Muscle layer of colon (tissue), 2 donors: Measurements from ENCODE around the gene DIP2C.

Experiments
- H3K27ac ChIP-seq: one replicate; pipeline ENCODE4 v1.7.0; 2013; ENCODE audit warnings: low read depth, mild to moderate bottlenecking, low read length, moderate library complexity
- H3K27me3 ChIP-seq, 2 donors: one replicate each; pipeline ENCODE4 v1.7.0; 2013; ENCODE audit warnings: low read length in 2 of 2, mild to moderate bottlenecking in 2 of 2; ENCODE audit not compliant: insufficient read depth in 2 of 2, control insufficient read depth in 1 of 2
- H3K36me3 ChIP-seq: one replicate; pipeline ENCODE4 v1.7.0; 2013; ENCODE audit warnings: mild to moderate bottlenecking, low read length; ENCODE audit not compliant: insufficient read depth
- H3K4me1 ChIP-seq: one replicate; pipeline ENCODE4 v1.7.0; 2013; ENCODE audit warnings: mild to moderate bottlenecking, low read length; ENCODE audit not compliant: insufficient read depth
- H3K4me3 ChIP-seq, 2 donors: one replicate each; pipeline ENCODE4 v1.7.0; 2013; ENCODE audit warnings: low read length in 2 of 2, low read depth in 1 of 2, mild to moderate bottlenecking in 1 of 2, moderate library complexity in 1 of 2
- H3K9ac ChIP-seq: one replicate; pipeline ENCODE4 v1.7.0; 2013; ENCODE audit warnings: low read length
- H3K9me3 ChIP-seq: one replicate; pipeline ENCODE4 v1.7.0; 2013; ENCODE audit warnings: mild to moderate bottlenecking, low read length
- donor health status: abdominal sarcoma.
- donor health status: Adenocarcinoma of cecum.

The DIP2C gene

DNA sequence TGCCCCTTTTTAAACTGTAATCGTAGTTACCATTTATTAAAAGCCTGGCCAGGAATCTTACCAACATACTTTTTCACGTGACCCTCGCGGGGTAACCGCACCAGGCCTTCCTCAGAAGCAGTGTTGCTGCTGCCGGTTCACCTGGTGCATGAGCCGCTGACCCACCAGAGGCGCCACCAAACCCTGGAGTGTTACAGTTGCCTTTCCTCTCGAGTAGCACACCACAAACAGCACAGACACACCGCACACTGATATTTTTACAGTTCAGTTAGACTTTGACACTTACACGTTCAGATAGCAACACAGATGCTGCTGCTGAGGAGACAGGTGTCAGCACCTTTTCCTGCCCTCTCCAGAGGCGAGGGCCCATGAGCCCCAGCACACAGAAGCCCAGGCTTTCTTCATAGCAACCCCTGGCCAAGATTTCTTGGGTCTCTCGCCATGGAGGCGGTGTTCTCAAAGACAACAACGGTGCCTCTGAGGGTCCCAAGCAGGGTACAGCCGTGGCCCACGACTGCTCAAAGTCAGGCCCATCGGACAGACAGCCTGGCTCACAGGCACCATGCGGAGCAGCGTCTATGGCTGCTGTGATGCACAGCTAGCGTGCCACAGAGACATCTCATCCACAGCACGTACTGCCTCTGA is 123.1 kb downstream of the DIP2C start:
- Histone ChIP-seq H3K4me1 (peaks cover 66% of the 10 kb centered on the region), H3K27ac (no peak overlapping the region), H3K9ac (no peak overlapping the region), H3K36me3 (no peaks in the 10 kb centered on the region), H3K27me3 (no peaks in the 10 kb centered on the region), H3K4me3 (no peak overlapping the region), H3K9me3 (no peaks in the 10 kb centered on the region)

DNA sequence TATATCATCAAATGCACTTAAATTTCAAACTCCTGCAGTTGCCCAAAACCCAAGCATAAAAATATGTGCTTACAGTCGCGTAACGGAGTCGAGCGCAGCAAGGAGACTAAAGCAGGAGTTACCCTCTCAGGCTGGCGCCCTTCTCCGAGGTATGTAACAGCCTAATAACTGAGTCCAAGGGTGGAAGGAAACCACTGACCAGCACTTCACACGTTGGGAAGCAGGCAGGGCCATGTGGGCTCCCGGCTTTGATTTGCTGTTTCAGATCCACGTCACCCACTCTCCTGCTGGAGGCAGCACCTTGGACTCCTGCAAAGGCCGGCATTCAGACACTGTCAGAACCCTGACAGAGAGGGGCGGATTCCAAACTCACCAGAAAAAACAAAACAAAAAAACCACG is 123.8 kb downstream of the DIP2C start:
- Histone ChIP-seq H3K9ac (no peak overlapping the region), H3K36me3 (no peaks in the 10 kb centered on the region), H3K4me1 (peaks cover 62% of the 10 kb centered on the region), H3K9me3 (no peaks in the 10 kb centered on the region), H3K27ac (no peak overlapping the region), H3K27me3 (no peaks in the 10 kb centered on the region), H3K4me3 (no peak overlapping the region)

DNA sequence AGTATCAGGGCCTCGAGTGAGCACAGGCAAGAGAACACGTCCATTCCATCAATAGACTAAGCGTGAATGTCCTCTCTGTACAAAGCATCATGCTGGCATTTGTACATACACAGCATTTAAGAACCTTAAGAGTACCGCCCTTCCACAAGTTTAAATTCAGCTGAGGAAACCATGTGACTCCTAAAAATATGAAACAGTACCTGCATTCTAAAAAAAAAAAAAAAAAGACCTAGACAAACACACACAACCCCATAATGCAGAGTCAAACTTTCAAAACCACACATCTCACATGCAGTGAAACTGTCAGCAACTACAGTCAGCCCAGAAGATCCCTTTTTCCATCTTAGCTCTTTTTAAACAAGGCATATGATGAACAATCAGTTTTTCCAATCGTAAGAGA is 124.3 kb downstream of the DIP2C start:
- peaks cover 58% of the 10 kb centered on the region for H3K4me1 ChIP-seq
- no peak overlapping the region for H3K9ac ChIP-seq
- no peaks in the 10 kb centered on the region for H3K27me3 ChIP-seq
- no peak overlapping the region for H3K27ac ChIP-seq
- no peak overlapping the region for H3K4me3 ChIP-seq
- H3K36me3 ChIP-seq: no peaks in the 10 kb centered on the region
- H3K9me3 ChIP-seq: no peaks in the 10 kb centered on the region

DNA sequence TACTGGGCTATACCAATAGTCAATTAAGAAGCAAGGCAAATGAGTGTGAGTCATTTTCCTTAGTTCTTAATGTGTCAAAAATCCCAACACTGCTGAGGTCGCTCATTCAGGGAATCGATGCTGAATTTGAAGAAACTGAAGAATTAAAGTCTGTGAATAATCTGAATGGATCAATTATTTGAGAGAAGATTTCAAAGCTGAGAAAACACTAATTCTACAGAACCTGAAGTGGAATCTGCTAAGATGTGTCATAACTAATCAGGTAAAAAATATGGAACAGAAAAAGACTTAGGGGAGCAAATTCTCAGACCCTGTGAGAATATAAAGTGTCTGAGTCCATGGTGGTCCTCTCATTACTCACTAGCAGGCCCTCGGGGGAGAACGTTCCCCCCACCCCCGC is 125.6 kb downstream of the DIP2C start:
- Histone ChIP-seq H3K27ac (no peak overlapping the region), H3K4me1 (peaks cover 62% of the 10 kb centered on the region), H3K36me3 (no peaks in the 10 kb centered on the region), H3K27me3 (no peaks in the 10 kb centered on the region), H3K4me3 (no peak overlapping the region), H3K9me3 (no peaks in the 10 kb centered on the region), H3K9ac (no peak overlapping the region)

DNA sequence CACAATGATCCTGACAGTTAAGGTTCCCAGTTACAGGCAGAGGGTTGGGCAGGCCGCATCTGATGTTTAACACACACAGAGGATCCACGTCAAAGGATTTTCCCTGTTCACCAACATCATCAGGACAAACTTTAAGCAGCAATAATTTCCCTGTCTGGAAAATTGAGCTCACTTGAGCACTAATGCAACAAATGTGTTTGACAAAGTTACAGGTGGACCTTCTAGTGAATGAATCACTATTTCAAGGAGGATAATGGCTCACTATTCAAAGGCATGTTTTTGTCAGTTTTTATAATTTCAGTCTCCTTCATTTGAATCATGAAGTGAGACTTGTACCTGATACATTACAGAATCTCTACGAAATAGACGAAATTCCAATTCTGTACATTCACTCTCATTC is 127.3 kb downstream of the DIP2C start:
- H3K4me3 ChIP-seq: no peak overlapping the region
- H3K36me3 ChIP-seq: no peaks in the 10 kb centered on the region
- H3K9ac ChIP-seq: no peak overlapping the region
- H3K4me1 ChIP-seq: peaks cover 67% of the 10 kb centered on the region
- H3K27ac ChIP-seq: no peak overlapping the region
- H3K9me3 ChIP-seq: no peaks in the 10 kb centered on the region
- H3K27me3 ChIP-seq: no peaks in the 10 kb centered on the region

DNA sequence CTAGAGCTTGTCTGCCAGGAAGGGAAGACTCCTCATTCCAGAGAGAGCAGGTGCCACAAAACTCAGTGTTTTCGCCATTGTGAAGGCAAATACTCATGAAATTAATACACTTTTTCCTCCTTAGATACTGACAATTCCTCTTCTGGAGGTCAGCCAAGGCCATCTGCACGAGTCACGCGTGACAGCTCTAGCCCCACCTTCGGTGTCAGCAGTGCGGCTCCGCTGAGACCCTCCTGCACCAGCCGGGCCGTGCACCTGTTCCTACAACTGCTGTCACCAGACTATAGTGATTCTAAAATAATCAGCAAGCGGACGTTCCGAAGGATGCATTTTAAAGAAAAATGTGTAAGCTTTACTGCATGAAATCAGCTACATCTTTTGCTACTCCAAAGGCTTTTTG is 127.7 kb downstream of the DIP2C start:
- Histone ChIP-seq H3K4me3 (no peak overlapping the region), H3K4me1 (peaks cover 71% of the 10 kb centered on the region), H3K27me3 (no peaks in the 10 kb centered on the region), H3K9me3 (no peaks in the 10 kb centered on the region), H3K36me3 (no peaks in the 10 kb centered on the region), H3K9ac (no peak overlapping the region), H3K27ac (no peak overlapping the region)

DNA sequence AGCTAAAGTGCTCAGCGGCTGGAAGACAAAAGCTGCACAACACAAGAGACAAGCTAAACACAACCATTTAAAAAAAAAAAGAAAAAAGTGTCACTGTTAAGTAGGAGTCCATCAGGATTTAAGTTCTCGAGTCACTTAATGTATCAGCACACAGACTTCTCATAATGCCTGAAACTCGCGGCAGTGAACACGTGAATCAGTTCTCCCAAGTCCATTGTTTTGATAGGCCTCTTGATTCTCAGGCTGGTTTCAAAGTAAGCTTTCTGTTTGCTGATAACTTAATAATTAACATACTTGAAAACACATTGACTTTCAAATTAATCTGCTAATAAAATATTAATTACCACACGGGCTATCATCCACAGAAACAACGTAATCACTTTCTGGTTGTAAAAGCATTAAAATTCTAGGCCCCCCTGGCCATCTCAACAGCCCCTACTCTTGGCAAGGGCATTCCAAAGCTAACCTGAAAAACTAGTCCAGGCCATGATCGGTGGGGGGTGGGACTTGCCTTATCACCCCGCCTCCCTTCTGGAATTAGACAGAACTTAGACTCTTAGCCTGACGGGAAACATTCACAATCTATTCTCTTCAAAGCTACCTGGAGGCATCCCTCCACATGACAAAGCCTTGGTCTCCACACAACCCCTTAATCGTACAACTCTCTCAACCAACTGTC is 129.0 kb downstream of the DIP2C start:
- Histone ChIP-seq H3K36me3 (no peaks in the 10 kb centered on the region), H3K27ac (no peak overlapping the region), H3K4me3 (no peak overlapping the region), H3K27me3 (no peaks in the 10 kb centered on the region), H3K9ac (no peak overlapping the region), H3K4me1 (peaks cover 64% of the 10 kb centered on the region), H3K9me3 (no peaks in the 10 kb centered on the region)

DNA sequence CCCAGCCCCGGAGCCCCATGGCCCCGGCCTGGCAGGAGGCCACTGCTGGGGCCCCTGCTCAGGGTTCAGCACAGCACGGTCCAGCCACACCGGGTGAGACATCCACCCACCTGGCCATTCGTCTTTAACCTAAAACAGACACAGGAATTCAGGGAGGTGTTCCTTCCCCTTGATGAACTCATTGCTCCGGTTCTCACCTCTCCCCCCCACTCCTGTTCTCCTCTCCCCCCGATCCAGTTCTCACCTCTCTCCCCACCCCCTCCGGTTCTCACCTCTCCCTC is 129.8 kb downstream of the DIP2C start:
- Histone ChIP-seq H3K4me3 (no peak overlapping the region), H3K9ac (no peak overlapping the region), H3K36me3 (no peaks in the 10 kb centered on the region), H3K4me1 (peaks cover 57% of the 10 kb centered on the region), H3K27ac (no peak overlapping the region), H3K27me3 (no peaks in the 10 kb centered on the region), H3K9me3 (no peaks in the 10 kb centered on the region)

DNA sequence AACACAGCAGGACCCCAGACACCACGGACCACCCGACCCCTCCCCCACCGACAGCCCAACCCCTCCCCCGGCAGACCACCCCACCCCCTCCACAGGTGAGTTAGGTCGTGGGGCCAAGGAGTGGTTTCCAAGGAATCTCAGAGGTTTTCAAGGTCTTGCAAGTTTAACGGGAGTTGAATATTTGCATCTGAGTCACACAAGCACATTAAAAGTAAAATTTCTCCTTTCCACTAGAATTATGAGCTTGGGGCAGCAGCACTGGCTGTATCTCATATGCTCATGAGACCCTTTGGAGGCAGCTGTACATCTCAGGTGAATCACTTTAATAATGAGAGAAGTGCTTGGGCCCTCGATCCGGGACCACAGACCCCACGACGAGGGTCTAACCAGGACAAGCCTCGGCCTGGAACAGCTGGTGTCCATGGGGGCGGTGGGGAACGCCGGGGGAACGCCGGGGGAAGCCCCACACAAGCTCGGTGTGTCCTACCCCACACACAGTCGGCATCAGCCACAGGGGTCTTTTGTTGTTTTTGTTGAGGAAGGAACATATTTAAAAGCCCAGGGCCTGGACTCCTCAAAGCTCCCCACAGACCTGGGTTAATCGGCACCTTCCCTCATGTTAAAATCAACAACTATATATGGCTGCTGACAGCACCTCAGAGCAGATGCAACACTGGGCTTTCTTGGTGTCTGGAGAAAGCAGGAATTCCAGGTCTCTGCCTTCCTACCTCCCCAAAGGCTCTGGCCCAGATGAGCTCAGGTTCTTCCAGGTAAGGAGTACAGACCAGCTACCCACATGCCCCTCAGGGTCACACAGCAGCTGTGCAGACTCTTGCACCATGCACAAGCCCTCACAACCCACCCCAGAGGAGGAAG is 130.3 kb downstream of the DIP2C start:
- no peaks in the 10 kb centered on the region for H3K9me3 ChIP-seq
- no peak overlapping the region for H3K9ac ChIP-seq
- H3K4me3 ChIP-seq: no peak overlapping the region
- H3K27me3 ChIP-seq: no peaks in the 10 kb centered on the region
- no peaks in the 10 kb centered on the region for H3K36me3 ChIP-seq
- H3K4me1 ChIP-seq: peaks cover 56% of the 10 kb centered on the region
- H3K27ac ChIP-seq: no peak overlapping the region

DNA sequence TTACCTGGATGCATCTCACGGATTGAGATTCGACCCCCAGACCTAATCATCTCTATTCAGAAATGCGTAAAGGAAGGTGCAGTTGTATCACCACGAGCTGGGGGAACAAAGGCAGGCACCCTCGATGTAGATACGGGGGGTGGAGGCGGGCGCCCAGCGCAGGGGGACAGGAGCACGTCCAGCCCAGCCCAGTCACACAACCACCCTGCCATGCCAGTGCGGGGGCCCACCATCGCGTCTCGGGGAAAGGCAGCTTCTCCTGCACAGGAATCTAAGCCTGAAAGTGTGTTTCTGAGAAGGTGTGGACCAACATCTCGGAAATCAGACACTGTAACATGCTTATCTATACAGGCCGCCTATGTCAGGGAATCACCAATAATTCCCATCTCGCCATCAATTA is 131.1 kb downstream of the DIP2C start:
- Histone ChIP-seq H3K4me3 (no peak overlapping the region), H3K4me1 (peaks cover 61% of the 10 kb centered on the region), H3K36me3 (no peaks in the 10 kb centered on the region), H3K9me3 (no peaks in the 10 kb centered on the region), H3K9ac (no peak overlapping the region), H3K27ac (no peak overlapping the region), H3K27me3 (no peaks in the 10 kb centered on the region)

DNA sequence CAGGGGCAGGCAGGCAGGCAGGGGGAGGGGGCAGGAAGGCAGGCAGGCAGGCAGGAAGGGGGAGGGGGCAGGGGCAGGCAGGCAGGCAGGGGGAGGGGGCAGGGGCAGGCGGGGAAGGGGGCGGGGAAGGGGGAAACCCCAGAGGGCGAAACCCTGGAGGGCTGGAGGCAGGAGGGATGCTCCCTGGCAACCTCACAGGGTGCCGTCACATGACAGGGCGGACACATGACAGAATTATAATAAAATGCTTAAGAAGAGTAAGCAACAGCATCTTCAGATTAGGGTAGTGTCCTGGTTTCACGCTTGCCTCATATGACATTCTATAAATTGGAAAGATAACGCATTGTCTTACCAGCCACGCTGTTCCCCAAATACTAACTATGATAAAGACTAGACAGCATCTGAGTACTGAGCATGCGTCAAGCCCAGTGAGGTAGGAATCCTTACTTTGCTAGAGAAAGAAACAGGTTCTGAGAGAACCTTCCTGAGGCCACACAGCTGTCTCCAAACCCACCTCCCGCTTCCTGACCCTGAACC is 131.6 kb downstream of the DIP2C start:
- Histone ChIP-seq H3K4me3 (no peak overlapping the region), H3K27me3 (no peaks in the 10 kb centered on the region), H3K9me3 (no peaks in the 10 kb centered on the region), H3K4me1 (peaks cover 61% of the 10 kb centered on the region), H3K36me3 (no peaks in the 10 kb centered on the region), H3K9ac (no peak overlapping the region), H3K27ac (no peak overlapping the region)
